ENCODE data around the gene SMAD1.
"Not testable (repeated sequence)": the region's sequence is repeated elsewhere in the genome, so short reads cannot be mapped to it uniquely, and the experiment has no call there.

Gene SMAD1

DNA sequence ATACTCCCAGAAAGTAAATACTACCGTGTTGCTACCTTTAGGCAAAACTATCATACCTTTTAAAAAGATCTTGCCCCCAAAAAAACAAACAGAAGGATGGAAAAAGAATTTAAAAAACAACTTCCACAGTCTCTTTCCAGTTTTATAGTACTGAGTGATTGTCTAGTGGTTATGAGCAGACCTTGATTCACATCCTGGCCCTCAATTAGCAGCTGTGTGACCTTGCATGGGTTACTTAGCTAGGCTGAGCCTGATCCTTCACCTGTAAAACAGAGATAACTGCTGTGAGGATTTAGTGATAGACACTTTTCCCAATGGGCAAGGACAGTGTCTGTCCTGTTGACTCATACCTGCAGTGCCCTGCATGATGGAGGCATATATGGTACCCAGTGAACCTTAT is 49.0 kb downstream of the SMAD1 start:
- DNase-seq = no peak

DNA sequence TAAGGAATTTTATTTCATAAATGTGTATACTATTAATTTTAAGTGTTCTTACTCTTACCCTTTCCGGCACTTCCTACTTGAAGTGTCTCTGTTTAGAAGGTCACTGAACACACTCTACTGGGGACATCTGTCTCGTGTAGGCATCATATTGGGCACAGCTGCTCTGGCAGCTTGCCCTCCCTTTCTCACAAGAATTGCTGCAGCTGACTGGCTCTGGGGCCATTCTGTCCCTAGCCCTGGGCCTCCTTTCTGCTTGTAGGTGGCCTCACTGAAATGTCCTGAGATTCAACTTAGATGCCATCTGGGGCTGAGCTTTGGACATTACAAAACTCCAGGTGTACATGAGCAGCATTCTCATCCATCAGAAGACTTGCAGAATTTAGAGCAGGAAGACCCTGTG is 49.6 kb downstream of the SMAD1 start:
- DNase-seq = no peak

DNA sequence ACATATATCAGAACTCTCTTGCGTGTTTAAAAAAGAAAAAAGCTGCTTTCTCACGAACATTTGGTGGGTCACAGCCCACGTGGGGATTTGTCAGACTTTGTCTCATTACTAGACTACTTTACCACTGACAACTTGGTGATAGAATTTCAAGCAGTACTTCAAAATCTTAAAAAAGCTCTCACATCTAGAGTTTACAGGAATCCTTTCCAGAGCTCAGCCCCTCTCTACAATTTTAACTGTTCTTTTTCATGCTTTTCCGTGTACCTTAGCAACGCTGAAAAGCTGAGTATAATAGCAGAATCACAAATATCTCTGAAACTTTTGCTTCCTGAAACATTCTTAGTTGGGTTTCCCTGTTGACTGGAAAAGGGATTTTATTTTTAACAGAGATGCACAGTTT is 50.2 kb downstream of the SMAD1 start:
- DNase-seq = no peak

DNA sequence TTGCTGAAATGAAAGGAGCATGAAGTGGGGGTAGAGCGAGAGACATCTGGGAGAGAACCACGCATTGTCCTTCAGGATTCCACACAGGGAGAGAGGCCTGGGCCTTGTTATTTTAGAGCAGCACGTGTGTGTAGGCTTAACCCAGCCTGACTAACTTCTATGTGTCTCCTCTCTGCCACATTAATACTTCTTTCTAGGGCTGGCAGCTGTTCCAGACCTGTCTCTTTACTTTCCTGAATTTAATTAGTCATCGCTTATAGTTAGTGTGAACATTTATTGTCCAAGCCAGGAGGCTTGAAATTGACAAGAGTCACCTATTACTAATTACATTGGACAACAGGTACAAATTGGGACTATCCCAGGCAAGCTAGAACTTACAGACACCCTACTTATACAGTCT is 51.3 kb downstream of the SMAD1 start:
- no peak for DNase-seq

DNA sequence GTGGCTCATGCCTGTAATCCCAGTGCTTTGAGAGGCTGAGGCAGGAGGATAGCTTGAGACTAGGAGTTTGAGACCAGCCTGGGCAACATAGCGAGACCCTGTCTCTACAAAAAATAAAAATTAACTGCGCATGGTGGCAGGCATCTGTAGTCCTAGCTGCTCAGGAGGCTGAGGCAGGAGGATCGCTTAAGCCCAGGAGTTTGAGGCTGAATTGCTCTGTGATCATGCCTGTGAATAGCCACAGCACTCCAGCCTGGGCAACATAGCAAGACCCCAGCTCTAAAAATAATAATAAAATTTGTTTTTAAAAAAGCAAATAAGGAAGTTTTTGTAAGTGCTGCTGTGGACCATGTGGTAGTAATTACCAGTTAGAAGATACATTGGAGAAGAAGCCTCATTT is 51.8 kb downstream of the SMAD1 start:
- DNase-seq = not testable (repeated sequence)

DNA sequence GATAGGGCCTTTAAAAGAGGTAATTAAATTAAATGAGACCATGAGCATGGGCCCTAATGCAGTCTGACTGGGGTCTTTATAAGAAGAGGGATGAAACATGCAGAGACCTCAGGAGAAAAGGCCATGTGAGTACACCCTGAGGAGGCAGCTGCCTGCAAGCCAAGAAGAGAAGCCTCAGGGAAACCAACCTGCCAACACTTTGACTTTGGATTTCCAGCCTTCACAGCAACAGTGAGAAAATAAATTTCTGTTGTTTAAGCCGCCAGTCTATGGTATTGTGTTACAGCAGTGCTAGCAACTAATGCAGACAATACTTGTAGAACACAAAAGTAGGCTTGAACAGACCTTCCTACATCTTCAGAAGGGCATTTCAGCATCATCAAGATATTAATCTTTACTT is 52.3 kb downstream of the SMAD1 start:
- no peak for DNase-seq

DNA sequence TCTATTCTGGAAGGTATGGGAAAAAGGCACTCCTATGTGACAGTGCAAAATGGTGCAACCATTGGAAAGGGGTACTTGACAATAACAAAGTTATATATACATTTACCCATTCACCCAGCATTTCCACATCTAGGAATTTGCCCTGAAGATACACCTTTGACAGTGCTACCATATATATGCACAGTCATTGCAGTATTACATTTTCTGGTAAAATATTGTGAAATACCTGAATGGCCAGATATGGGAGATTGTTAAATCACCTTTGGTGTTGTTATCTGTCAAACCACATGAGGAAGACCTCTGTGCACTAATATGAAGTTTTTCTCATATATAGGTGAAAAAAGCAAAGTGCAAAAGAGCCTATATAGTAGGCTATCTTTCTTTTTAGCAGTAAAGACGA is 53.5 kb downstream of the SMAD1 start:
- DNase-seq = no peak

DNA sequence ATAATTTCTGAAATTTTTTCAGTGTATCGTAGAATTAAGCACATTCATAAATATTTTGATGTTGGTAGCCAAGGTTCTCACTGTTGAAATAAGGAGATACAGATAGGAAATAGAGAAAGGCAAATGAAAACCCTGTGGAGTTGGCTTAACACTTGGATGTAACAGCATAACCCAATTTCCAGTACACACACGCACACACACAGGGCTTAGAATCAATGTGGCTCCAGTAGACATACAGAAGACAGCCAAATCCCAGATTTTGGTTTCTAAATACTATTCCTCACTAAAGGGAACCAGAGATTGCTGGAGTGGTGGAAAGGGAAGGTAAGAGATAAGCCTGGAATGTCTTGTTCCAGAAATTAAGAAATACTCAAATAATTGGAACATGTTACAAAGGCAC is 54.4 kb downstream of the SMAD1 start:
- DNase-seq = no peak

DNA sequence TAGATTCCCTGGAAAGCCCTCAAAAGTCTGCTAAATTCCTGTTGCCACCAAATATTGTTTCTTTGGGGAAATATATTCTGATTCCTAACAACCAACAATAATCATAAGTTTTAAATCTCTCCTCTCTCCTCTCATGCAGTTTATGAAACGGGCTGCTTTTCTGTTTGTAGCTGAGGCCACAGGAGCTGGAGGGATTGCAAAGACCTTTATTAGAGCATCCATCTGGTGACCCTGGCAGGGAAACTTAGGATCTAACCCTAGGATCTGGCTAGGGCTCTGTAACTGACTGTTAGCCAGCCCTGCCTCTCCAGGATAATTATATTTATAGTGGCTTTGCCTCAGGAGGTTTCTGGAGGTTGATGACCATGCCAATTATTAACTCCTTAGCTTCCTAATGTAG is 56.9 kb downstream of the SMAD1 start:
- DNase-seq = no peak

DNA sequence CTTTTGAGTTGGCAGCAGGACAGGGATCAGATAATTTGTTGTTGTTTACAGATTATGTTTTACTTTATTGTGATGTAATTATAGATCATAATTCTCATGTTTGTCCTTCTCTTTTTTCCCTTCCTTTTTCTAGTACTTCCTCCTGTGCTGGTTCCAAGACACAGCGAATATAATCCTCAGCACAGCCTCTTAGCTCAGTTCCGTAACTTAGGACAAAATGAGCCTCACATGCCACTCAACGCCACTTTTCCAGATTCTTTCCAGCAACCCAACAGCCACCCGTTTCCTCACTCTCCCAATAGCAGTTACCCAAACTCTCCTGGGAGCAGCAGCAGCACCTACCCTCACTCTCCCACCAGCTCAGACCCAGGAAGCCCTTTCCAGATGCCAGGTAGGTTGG is 58.0 kb downstream of the SMAD1 start:
- DNase-seq = no peak

DNA sequence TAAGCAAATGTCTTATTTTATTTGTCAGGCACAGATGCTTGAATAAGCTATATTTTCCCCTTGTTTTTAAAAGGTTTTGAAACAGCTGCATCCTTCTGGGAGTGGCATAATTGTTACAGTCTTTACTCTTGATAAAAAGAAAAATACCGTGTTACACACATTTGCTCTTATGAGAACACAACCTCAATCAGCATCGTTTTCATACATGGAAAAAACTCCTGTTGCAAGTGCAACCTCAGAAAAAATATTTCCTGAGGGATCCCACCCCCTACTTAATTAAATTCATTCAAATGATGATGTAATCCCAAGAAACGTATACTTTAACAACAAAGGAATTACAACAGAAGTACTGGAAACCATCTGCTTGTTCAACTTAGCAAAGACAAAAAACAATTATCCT is 58.6 kb downstream of the SMAD1 start:
- DNase-seq = no peak

DNA sequence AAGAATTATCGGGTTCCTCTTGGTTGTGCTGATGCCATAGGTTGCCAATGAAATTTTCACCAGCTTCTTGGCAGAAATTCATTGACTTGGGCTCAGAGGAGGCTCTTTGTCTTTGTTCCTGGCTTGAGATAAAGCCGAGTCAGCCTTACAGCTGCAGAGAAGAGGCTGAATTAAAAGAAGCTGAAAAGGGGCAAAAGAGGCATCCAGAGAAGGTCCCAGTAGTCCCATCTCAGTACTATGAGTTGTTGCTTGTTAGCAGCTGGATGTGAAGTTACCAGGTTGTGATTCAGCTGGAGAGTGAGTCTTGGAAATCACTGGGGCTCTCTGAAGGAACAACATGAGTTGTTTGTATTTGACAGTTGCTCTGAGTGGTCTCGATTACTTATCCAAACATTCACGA is 59.7 kb downstream of the SMAD1 start:
- no peak for DNase-seq

DNA sequence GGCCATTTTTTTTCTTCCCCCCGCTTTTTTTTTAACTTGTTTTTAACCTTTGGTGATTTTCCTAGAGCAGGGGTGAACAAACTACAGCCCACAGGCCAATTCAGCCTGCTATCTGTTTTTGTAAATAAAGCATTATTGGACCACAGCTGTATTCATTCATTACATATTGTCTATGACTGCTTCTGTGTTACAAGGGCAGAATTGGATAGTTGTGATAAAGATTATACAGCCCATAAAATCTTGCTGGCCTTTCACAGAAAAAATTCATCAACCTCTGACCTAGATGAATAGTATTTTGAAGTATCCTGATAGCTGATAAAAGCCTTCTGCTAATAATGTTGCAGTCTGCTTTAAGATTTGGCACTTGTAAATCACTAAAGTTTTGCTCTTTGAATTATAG is 63.4 kb downstream of the SMAD1 start:
- DNase-seq = no peak

DNA sequence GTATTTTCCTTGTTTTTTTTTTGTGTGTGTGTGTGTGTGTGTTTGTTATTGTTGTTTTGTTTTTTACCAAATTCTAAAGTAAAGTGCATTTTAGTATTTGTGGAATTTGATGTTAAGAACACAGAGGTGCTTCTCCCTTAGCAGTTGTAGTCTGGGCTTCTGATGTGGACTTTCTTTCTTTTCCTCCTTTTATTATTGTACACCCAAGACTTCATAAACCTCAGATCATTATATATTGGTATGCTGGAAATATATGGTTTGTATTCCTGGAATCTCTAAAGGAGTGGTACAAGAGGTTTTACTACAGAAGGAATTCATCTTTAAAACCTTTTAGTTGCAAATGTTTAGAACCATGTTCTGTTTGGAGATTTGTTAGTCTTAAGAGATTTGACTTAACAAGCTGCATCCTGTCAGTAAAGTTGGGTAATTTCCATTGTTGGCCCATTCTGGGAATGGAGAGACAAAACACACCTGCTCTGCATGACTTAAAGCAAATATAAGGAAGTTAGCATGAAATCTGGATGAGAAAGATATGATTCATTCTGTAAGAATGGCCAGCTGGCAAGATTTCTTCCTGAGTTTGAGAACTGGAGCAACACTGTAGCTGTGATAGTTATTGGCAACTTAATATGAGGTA is 64.0 kb downstream of the SMAD1 start:
- no peak for DNase-seq

DNA sequence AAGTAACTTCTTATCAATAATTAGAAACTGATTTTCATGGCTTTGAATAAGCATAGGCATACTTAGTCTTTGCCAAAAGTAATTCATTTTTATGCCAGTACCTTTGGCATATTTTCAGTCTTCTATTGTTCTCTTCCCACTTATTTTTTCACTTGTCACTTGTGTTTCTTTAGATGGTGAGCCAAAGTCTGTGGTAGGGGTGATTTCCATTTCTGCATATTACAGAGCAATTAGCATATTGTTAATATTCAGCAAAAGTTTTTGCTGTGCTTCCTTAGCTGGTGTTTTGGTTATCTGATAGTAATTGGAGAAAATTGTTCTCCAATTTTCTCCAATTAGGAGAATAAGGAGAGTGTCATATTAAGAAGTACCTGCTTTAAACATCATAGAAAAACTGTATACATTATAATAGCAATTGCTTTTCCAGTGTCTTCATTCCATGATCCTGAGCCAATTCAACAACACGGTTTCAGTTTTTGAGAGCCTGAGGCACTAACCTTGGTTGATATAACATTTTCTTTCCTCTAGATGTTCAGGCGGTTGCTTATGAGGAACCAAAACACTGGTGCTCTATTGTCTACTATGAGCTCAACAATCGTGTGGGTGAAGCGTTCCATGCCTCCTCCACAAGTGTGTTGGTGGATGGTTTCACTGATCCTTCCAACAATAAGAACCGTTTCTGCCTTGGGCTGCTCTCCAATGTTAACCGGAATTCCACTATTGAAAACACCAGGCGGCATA is 64.7 kb downstream of the SMAD1 start:
- DNase-seq = no peak

DNA sequence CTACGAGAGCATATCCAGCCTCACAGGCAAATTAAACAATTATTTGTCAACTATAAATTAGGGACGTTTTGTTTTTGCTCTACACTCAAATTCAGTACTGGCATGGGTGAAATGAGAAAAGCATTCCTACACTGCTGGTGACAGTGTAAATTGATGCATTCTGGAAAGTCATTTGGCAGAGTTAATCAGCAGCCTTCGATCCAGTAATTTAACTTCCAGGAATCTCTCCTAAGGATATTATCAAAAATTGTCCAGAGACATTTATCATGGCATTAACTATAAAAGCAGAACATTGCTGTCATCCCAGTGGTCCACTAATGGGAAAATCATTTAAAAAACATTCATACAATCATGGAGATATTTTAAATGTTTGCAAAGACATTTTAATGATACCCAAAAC is 70.0 kb downstream of the SMAD1 start:
- DNase-seq = no peak

DNA sequence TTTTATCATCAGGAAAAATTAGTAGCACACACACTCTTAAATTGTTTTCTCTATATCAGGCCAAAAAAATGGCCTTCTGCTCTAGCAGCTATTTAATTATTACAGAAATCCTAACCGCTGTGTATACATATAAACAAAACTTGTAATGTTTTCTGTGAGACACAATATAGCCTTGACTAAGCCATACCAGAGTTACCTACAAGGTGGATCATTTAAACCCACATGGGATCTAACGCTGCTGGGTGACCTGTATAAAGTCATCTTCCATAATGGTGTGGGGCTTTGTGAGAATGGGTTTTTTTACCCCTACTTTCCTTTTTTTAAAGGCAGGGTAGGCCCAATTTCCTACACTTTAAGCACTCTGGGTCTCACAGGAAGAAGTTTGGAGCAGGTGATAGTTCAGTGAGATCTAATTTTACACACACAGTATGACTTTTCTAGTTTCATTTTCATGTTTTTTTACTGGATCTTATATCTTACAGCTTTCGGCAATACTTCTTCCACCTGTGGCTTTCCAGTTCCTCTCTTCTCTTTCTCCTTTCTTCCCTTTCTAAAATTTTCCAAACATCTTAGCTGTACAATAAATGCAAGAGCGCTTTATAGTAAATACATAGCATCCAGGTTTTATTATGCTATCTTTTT is 70.6 kb downstream of the SMAD1 start:
- DNase-seq = no peak

DNA sequence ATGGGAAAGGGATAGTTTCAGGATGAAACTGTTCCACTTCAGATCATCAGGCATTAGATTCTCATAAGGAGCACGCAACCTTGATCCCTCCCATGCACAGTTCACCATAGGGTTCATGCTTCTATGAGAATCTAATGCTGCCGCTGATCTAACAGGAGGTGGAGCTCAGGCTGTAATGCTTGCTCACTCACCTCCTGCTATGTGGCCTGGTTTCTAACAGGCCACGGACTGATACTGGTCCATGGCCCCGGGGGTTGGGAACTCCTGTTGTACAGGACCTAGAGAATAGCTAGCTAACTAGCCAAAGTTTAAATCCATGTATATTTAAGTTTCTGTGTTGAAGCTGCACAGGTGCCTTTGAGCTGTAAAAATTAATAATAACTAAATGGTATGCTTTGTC is 71.7 kb downstream of the SMAD1 start:
- no peak for DNase-seq

DNA sequence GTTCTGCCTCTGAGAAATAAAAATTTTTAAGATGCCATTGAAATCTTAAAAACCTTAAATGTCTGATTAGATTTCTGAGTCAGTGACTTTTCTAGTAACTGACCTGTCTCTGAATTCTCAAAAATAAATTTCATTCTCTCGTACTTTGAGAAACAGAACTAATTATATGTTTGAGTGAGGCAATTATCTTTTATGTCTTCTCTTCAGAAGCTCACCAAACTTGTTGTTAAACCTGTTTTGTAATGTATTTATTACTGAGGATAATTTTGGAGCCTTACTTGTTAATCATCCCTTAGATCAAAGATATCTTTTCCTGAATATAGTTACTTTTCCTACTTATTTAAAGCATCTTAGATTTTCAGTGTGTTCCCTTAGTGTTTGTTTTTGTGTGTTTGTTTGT is 73.0 kb downstream of the SMAD1 start:
- no peak for DNase-seq

DNA sequence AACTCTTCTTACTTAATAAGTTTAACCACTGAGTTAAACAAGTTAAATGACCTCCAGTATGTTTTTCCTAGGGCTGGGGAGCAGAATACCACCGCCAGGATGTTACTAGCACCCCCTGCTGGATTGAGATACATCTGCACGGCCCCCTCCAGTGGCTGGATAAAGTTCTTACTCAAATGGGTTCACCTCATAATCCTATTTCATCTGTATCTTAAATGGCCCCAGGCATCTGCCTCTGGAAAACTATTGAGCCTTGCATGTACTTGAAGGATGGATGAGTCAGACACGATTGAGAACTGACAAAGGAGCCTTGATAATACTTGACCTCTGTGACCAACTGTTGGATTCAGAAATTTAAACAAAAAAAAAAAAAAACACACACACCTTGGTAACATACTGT is 76.1 kb downstream of the SMAD1 start:
- DNase-seq = no peak

DNA sequence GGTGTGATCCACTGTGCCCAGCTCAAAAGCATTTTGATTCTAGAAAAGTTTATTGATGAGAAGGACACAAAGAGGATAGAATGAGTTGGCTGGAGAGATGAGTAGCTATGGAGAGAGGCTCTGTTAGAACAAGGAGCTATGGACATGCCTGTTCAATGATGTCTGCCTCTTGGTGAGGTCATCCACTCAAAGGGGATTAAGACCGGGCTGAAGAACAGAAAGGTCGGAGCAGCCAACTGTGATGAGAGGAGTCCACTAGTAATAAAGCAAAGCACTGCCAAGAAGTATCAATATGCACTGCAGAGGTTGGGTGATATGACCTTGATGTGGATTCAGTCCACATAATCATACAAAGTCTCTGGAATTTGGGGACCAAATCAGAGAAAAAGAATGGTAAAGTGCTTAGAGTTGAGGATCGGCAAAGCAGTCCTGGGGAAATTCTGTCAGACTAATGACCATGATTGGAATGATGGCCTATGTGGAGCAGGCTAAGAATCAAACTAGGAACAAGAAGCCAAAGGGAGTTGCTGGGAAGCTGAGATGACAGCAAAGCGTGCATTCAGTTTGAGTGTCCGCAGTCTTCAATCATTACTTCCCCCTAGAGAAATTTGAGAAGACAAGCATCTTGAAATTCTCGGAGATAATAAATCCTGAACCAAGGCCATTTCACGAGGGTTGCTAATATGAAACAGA is 81.8 kb downstream of the SMAD1 start:
- DNase-seq = no peak

DNA sequence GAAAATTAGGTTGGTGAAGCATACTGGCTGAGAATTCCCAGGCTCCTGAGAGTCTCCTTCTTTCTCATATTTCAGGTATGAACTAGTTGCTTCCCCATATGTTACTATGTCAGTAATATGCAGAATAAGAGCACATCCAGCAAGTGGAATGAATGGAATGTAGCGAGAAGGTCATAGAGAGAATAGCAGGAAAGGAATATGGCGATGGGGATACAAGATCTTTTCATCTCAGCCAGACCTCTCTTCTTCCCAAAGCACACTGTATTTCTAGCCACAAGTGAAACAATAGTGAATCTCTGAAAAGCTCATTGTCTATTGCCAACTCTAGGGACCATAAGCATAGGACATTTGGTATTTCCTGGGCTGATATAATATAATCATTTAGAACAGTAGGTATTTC is 82.9 kb downstream of the SMAD1 start:
- DNase-seq = no peak

DNA sequence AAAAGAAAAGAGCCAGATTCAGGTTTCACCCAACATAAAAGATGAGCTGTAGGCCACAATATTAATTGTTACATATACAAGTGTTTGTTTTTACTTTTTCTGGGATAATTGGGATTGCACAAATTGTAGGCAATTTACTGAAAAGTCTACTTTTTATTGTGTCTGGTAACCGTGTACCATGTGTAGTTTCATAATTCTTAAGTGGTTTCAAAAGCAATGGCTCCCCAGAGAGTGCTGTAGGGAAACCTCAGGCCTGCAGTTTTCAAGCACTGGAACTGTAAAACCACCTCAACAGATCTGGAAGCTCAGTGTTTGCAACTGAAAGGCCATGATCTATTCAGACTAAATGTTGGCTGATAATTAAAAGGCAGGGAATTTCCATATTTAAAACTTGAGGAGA is 83.7 kb downstream of the SMAD1 start:
- DNase-seq = no peak

Data from T1000 (cell line).